ENCODE measurements around the gene ATRNL1.

The ATRNL1 gene

DNA sequence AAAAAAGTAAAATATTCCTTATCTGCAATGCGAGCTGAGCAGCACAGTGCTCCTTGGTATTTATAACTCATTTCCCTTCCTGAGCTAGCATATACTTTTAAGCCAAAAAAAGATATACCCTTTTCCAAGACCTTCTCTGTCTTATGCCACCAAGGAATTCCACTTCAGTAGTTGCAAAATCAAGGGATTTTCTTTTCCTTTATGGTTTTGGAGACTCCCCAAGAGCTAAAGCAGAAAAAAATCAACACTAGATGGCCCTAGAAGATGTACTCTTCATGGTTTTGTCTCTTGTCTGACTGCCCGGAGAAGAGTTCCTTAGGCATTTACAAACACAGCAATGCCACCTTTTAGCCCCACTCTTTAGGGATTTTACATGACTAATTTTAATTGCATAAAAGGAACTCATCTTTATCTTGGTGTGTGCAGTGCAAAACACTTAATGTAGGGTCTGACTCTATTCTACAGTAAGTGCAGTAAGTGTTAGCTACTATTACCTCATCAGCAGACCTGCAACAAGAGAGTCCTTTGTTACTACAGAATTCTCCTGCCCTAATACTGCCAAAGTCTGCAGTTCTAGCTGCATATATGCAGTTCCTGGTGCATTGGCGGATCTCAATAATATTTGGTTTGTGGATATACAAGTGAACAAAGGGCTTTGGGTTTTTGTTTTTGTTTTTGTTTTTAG lies 736.5 kb downstream of the ATRNL1 start:
- Histone ChIP-seq H3K36me3 (replicated peaks) (no peaks in the 10 kb centered on the region), H3K27ac (no peak overlapping the region), H3K27me3 (replicated peaks) (no peaks in the 10 kb centered on the region), H3K4me3 (ENCODE audit: low read depth, low read length) (no peak overlapping the region)
- in situ Hi-C loops (cut with HindIII; ENCODE audit: low pct_ligation_motif_present, low sequenced_read_pairs), result no loop called here
- DNase-seq, result no peak
- peak; percentile 28 for TF ChIP-seq CTCF (IDR thresholded peaks at IDR 0.05; ENCODE audit: low read depth, low read length, missing control alignments)

- no peak overlapping the region for H3K4me3 ChIP-seq (ENCODE audit: low read depth, low read length)
- no peak for TF ChIP-seq CTCF (IDR thresholded peaks at IDR 0.05; ENCODE audit: low read depth, low read length, missing control alignments)
- in situ Hi-C loops (cut with HindIII; ENCODE audit: low pct_ligation_motif_present, low sequenced_read_pairs), result no loop called here
- no peaks in the 10 kb centered on the region for H3K27me3 ChIP-seq (replicated peaks)
- DNase-seq, result no peak
- H3K36me3 ChIP-seq (replicated peaks), result no peaks in the 10 kb centered on the region
- no peak overlapping the region for H3K27ac ChIP-seq
These were observed 737.3 kb downstream of the ATRNL1 start for GRCh38 chr10:115830265-115830970.

DNA sequence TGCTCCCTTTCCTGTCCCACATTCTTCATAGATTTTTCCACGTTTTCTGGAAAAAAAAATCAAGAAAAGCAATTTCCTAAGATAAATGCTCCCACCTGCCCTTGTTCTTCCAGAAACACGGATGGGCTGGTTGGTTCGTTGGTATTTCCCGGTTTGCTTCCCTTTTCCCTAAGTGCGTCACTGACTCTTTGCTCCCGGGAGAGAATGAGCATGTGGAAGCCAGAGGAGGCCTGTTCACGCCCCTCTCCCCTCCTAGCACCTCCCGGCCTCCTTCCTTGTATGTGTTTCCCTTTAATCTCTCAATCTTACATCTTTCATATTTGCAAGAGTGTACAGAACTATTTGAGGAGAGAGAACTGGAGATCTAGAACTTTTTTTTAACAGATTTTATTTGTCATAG lies 737.9 kb downstream of the ATRNL1 start:
- TF ChIP-seq CTCF (IDR thresholded peaks at IDR 0.05; ENCODE audit: low read depth, low read length, missing control alignments), result no peak
- no peak overlapping the region for H3K27ac ChIP-seq
- no peak for DNase-seq
- H3K36me3 ChIP-seq (replicated peaks), result no peaks in the 10 kb centered on the region
- in situ Hi-C loops (cut with HindIII; ENCODE audit: low pct_ligation_motif_present, low sequenced_read_pairs), result no loop called here
- H3K4me3 ChIP-seq (ENCODE audit: low read depth, low read length), result no peak overlapping the region
- no peaks in the 10 kb centered on the region for H3K27me3 ChIP-seq (replicated peaks)

DNA sequence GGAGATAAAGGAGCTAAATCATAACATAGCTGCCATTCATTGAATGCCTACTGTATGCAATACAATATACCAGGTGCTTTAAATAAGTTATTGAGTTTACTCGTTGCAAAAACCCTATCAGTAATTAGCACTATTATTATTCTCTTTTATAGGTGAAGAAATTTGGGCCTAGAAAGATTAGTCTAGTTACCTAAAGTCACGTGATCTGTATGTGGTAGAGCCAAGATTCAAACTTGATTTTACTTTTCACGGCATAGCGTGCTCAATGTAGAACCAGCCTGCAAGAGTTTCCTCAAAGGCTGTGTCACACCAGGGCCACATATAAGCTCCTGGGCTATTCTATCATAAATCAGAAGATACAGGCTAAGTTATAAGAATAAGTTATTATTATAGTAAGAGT lies 740.0 kb downstream of the ATRNL1 start:
- no peaks in the 10 kb centered on the region for H3K27me3 ChIP-seq (replicated peaks)
- DNase-seq, result no peak
- no peak overlapping the region for H3K4me3 ChIP-seq (ENCODE audit: low read depth, low read length)
- H3K36me3 ChIP-seq (replicated peaks), result no peaks in the 10 kb centered on the region
- in situ Hi-C loops (cut with HindIII; ENCODE audit: low pct_ligation_motif_present, low sequenced_read_pairs), result no loop called here
- H3K27ac ChIP-seq, result no peak overlapping the region
- no peak for TF ChIP-seq CTCF (IDR thresholded peaks at IDR 0.05; ENCODE audit: low read depth, low read length, missing control alignments)

GRCh38 chr10:115844591-115844990 lies 751.4 kb downstream of the ATRNL1 start:
- no peak overlapping the region for H3K27ac ChIP-seq

More at GRCh38 chr10:115844591-115844990, 751.4 kb downstream of the ATRNL1 start:
- H3K27me3 ChIP-seq (replicated peaks), result no peaks in the 10 kb centered on the region
- no peak for TF ChIP-seq CTCF (IDR thresholded peaks at IDR 0.05; ENCODE audit: low read depth, low read length, missing control alignments)
- in situ Hi-C loops (cut with HindIII; ENCODE audit: low pct_ligation_motif_present, low sequenced_read_pairs), result no loop called here
- no peaks in the 10 kb centered on the region for H3K36me3 ChIP-seq (replicated peaks)
- no peak overlapping the region for H3K4me3 ChIP-seq (ENCODE audit: low read depth, low read length)
- no peak for DNase-seq
